ENCODE measurements around the gene FRS3. TPM values are rescaled to one million over a fixed set of nuclear protein-coding genes. Genes with fewer than 3 reads are reported as not detected.

Gene FRS3
- total and polyA plus RNA-seq, 9 of the 15 experiments (the other 6 are each of a cell fraction or from before 2014, with no cell fraction given) = 0.03 to 3.7 (median 1.6) TPM

DNA sequence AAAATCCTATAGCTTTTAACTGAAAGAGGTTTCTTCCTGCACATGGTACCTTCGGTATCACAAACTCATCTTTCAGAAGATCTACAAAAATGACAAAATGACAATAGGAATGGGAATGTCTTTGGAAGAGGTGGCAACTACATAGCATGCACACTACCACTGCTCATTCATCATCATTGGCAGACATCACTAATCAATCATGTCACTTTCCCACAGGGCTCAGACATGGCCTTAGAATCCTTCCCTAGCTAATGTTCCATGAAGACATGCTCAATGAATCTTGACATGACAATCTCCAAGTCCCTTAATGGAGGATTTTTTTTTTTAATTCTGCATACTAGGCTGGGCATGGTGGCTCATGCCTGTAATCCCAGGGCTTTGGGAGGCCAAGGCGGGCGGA is 29.3 kb downstream of the FRS3 start:
- Histone ChIP-seq H3K9me3 (replicated peaks; ENCODE audit: control insufficient read depth, insufficient read depth, low read depth, low read length) (no peaks in the 10 kb centered on the region), H3K4me3 (no peak overlapping the region), H3K79me2 (ENCODE audit: control insufficient read depth, insufficient read depth, low read length) (no peaks in the 10 kb centered on the region), H3K36me3 (ENCODE audit: control insufficient read depth, insufficient read depth, low read length) (no peaks in the 10 kb centered on the region), H4K20me1 (replicated peaks; ENCODE audit: control insufficient read depth, insufficient read depth, low read length) (no peaks in the 10 kb centered on the region), H3K9ac (ENCODE audit: insufficient read depth in 1 of 2, low read depth in 2 of 2, low read length in 2 of 2) (no peak overlapping the region), H3K9me1 (ENCODE audit: control insufficient read depth, insufficient read depth, low read length) (no peaks in the 10 kb centered on the region), H3K4me1 (replicated peaks in 1 of 2; ENCODE audit: control insufficient read depth in 2 of 2, insufficient read depth in 2 of 2, low read length in 2 of 2) (peaks cover 8 to 14% of the 10 kb centered on the region in 2 experiments; a peak in 4 of 5 replicates), H3K27ac (ENCODE audit: extremely low read depth, low read depth, low read length) (no peak overlapping the region), H2AFZ (ENCODE audit: low read depth, low read length) (no peak overlapping the region), H3K27me3 (ENCODE audit: control insufficient read depth in 2 of 2, insufficient read depth in 2 of 2, low read length in 2 of 2) (peaks cover under 1 to 12% of the 10 kb centered on the region in 2 experiments), H3K4me2 (ENCODE audit: insufficient read depth, low read length) (no peak overlapping the region)
- WGBS (ENCODE audit: insufficient coverage, low coverage, missing lambda C conversion rate) = 13% methylated on average over 3 of the region's 3 CpGs
- no TSS peak for BruUV-seq (replicated peaks)
- TF ChIP-seq ZBTB5 (IDR thresholded peaks at IDR 0.05) (no peak), RAD51 (IDR thresholded peaks at IDR 0.05; ENCODE audit: borderline replicate concordance, low read depth) (no peak), ZNF785 (CRISPR knock-in tag; IDR thresholded peaks at IDR 0.05) (no peak), TSC22D4 (tag; IDR thresholded peaks at IDR 0.05) (no peak), ZBTB17 (CRISPR knock-in tag; IDR thresholded peaks at IDR 0.05) (0 out of 2 replicates have a peak, but pooled peaks have one; percentile 38), MEIS2 (IDR thresholded peaks at IDR 0.05; ENCODE audit: partially characterized antibody) (peak; percentile 70), XRCC3 (IDR thresholded peaks at IDR 0.05) (no peak), ZNF75A (CRISPR knock-in tag; IDR thresholded peaks at IDR 0.05) (no peak), CCNT2 (IDR thresholded peaks at IDR 0.05; ENCODE audit: borderline replicate concordance, extremely low read depth, insufficient read length, low read depth, low read length) (no peak), FOS (IDR thresholded peaks at IDR 0.05; ENCODE audit: extremely low read depth, insufficient read length) (no peak), MTA2 (IDR thresholded peaks at IDR 0.05; ENCODE audit: low read depth) (no peak), PBX2 (CRISPR knock-in tag; IDR thresholded peaks at IDR 0.05; ENCODE audit: low read depth) (no peak), PBX2 (tag; conservative IDR thresholded peaks at IDR 0.05; ENCODE audit: low read depth) (0 out of 2 replicates have a peak, but pooled peaks have one; percentile 52)
- TF ChIP-seq, protein P1, sequence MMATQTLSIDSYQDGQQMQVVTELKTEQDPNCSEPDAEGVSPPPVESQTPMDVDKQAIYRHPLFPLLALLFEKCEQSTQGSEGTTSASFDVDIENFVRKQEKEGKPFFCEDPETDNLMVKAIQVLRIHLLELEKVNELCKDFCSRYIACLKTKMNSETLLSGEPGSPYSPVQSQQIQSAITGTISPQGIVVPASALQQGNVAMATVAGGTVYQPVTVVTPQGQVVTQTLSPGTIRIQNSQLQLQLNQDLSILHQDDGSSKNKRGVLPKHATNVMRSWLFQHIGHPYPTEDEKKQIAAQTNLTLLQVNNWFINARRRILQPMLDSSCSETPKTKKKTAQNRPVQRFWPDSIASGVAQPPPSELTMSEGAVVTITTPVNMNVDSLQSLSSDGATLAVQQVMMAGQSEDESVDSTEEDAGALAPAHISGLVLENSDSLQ (IDR thresholded peaks at IDR 0.05) = 0 out of 2 replicates have a peak, but pooled peaks have one; percentile 13
- intact Hi-C loops (cut with micrococcal nuclease) (no loop called here), in situ Hi-C loops (cut with MboI) (no loop called here)
- no peak for DNase-seq (ENCODE audit: extremely low read depth in 1 of 4, low spot score in 3 of 4)
- ChIA-PET CTCF (ENCODE audit: low intra/inter-chr PET ratio) (no interaction called here), POLR2A (interaction anchor here (0.8 to 1.9 kb wide), 5 partner anchors 17 to 298 kb away, joined by 3 to 8 read pairs (median 4); no protein-coding TSS in a partner anchor)
- no peak for ATAC-seq
- no peak for FAIRE-seq

Measured in K562 (cell line).